Activated T-helper 1 cell treated with anti-CD3 and anti-CD28 coated beads, Interleukin-2, amount 50 U/mL, for 16 hours (primary cell): ENCODE results near the gene ZNF407.

Experiments used
- DNase-seq, 2 donors: peaks; one replicate each; pipeline ENCODE4 v3.0.0-alpha.2; 2020; ENCODE audit warnings: low read depth in 1 of 2, low spot score in 1 of 2

The ZNF407 gene

DNA sequence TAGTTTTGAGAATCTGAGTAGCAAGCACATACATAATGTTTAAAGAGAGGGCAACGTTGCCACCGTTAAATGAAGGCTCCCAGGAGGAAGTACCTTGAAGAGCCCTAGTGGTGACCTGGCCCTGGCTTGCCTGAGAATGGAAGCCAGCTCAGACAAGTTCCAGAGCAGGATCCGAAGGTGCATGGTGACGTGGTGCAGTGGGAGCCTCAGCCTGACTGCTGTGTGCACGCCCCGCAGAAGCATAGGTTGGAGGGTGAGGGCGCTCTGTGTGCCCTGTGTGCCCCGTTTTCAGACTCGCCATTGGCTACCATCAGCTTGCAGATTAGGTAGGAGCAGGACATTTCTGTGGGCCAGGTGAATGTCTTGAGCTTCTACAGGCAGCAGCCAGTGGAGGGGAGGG, 68.2 kb downstream of the ZNF407 start:
- no peak for DNase-seq

DNA sequence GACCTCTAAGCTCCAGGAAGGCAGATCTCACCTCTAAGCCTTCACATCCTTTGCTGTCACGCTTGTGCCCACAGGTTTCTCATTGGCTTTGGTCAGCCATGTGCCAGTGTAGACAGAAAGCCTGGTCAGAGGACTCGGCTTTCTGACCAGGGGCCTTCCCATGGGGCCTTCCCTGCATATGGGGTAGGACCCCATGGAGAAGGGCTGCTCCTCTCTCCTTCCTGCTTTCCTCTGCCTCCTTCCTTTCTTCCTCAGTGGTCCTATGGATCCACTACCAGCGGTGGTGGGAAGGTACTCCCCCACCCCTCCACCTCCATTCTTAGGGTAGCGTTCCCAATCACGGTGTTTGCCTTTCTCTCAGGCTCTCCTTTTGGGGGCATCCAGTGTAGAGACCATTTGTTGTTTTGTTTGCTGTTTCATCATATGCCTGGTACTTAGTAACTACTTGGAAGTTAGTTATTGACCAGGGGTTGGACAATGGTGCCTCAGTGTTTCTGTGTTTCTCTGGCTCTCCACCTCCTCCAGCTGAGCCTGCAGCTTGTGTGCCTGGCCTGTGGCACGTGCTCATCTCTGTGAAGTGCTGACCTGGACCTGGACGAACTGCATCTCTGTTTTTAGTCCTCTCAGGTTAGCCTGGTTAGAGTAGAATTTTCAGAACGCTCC, 71.6 kb downstream of the ZNF407 start:
- no peak for DNase-seq

DNA sequence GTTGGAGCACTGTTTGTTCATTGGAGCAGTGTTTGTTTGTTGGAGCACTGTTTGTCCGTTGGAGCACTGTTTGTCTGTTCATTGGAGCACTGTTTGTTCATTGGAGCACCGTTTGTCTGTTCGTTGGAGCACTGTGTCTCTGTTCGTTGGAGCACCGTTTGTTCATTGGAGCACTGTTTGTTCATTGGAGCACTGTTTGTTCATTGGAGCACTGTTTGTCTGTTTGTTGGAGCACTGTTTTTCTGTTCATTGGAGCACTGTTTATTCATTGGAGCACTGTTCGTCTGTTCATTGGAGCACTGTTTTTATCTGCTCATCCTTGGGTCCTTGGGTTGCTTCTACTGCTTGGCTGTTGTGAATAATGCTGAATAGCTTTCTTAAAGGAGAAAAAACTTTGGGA, 74.7 kb downstream of the ZNF407 start:
- no peak for DNase-seq

DNA sequence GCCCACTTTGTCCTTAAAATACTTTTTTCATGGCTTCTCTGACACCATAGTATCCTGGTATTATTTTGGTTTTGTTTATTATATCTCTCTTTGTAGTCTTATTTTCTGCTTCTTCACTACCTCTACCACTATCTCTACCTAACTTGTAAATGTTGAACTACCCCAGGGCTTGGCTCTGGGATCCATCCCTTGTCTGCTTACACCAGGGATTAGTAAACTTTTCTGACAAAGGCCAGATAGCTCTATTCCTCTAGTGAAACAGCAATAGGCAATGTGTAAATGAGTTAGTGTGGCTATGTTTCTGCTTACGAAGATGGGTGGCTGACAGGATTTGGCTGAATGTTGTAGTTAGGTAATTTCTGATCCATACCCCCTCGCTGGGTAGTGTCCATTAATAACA, 76.8 kb downstream of the ZNF407 start:
- no peak for DNase-seq

DNA sequence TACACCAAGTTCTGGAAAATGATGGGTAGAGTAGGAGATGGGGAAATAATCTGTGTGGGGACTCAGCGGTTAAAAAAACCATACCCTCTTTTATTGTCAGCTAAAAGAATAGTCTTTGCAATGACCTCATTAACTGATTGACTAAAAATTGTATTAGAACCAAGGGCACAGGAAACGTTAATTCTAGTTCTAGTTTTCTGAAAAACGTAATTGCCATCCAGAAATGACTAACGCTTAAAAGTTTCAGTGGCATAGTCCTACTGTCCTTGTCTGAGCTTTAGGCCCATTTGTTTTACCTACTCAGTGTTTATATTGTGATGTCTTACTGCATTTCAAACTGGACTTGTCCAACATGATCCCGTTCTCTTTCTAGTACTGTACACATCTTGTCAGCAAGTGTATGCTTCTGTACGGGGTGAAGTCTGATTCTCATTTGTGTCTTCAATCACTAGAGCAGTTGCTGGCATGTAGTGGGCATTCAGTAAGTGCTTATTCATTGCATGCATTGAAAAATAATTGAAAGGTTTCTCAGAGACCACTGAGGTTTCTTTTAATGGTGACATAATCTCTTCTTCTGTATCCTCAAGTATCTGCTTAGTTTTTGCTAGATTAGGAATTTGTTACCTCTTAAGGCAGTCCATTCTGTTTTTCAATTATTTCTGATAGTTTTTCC, 81.5 kb downstream of the ZNF407 start:
- no peak for DNase-seq

DNA sequence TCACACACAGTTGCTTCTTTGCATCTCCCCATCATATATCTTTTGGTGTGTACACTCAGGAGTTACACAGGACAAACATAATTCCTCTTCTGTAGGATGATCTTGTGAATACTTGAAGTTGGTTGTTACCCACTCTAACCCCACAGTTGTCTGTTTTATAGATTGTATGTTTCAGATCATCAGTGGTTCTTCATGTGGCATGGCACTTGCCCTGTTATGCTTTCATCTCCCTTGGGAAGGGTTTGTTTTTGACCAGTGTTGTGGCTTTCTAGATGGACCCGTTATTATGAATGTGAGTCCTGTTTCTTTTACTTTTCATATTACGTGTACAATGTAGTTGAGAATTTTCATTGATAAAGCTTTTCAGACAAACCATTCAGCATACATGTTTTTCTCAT, 82.0 kb downstream of the ZNF407 start:
- DNase-seq, result no peak

DNA sequence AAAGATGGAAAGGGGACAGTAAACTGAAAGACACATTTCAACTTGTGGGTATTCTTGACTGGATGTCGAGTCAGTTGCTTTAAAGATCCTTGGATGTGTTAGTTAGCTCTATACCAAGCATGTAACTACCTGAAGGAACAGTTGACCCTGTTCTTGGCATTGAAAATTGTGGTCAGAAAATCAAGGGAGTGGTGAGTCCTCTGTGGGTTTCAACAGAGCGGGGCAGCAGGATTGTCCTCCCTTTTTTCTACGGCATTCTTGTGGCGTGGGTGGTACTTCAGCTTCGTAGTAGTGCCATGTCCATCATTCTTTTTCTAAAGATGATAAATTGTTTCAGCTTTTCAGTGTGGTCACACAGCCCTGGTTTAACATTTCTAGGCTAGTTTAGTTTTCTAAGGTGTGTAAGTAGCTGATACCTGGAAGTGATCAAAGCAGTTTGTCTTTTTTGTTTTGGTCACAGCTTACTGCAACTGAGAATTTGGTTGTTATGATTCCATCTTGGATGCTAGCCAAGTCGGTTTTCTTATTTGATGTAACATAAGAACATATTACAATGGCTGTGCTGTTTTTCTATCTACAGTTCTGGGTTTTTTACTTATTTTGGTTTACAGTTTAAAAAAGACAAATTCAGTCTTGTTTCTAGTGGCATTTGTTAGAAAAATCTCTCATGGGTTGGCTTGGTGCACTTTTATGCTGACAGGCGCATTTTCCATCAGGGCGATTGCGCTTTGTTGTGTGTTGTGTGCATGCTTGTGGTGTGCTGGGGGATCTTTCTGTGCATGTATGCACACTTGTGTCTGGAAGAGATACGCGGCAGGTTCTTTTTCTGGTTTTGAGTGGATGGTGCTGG, 84.7 kb downstream of the ZNF407 start:
- DNase-seq, result no peak

DNA sequence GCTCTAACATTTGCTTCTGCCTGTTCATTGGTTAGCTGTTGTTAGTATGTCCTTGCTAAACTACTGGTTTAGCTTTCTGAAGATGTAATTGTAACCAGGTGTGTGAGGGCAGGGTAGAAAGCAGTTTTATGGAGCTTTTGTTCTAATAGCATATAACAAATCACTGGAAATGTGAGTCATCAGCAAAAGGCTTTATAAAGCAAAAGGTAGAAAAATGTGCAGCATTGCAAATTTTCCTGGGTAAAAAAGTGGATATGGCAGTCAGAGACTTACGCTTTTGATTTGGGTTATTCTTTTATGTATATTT, 85.3 kb downstream of the ZNF407 start:
- no peak for DNase-seq

DNA sequence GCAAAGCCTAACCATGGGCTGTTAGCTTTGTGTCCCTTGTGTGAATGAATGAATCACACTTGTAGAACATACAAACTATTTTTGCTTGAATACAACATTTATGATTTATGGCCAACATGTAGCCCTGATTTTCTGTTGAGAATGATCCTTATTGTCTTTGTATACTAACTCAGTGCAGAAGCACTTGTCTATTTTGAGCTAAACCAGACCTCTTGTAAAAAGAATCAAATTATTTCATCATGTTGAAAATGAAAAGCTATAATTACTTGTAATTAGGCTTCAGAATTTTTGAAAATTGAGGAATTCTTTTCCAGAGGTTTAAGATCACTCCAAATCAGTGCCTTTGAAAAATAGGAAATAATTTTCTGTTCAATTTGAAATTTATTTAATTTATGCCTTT, 85.9 kb downstream of the ZNF407 start:
- no peak for DNase-seq

DNA sequence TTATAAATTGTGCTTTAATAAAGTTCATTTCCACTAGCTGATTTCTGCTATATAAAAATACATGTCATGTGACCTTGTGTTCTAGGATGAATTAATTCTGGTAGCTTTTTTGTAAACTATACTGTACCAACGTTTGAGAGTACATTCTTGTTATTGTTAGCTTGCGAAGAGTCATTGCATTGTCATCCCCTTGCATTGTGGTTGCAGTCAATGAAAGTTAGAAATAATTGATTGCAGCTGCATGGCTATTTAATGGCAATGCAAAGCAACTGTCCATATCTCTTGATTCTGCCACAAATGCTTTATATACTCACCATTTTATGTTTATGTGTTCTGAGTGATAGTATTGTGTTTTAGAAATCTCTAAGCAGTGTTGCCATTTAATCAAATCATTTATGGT, 91.6 kb downstream of the ZNF407 start:
- no peak for DNase-seq

DNA sequence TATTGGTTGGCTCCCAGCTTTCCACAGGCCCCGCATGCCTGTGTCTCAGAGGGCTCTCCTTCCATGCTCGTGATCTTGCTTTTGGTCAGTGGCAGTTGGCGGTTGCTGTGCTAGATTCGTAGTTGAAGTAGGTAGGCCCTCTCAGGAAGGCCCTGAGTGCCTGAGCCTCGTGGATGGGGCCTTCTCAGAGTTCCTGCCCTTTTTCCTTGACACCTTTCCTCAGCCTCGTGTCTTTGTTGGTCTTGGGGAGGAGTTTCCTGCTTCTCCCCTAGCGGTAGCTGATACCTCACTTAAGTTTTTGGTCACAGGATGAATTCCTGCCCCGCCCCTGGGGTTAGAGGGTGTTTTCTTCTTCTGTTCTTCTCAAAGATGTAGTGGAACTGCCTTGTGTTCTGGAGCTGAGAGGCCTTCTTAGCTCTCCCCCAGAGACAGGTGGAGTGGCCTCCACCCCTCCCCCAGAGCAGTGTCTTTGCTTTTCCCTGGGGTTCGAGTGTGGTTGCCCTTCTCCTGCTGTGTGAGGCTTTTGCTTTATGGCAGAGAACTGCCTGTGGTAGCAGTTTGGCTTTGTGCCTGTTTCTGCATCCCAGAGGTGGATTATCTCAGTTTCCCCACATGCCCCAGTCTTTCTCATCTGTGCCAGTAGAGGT, 94.8 kb downstream of the ZNF407 start:
- DNase-seq, result no peak

DNA sequence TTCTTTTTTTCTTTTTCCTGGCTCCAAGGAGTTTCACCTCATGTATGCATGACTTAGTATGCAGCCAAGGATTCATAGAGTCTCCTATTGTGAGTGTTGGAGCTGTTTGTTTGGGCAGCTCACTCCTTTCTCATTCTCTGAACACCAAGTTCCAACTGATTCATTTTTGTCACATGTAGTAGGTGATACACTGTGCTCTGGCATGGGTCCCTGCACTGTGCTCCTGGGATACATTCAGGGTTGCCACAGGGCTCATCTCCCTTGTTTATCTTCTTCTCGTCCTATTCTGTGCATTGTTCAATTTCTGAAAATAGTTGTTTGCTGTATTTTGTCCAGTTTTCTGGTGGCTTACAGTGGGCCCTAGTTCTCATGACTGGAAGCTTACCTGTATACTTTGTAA, 96.8 kb downstream of the ZNF407 start:
- no peak for DNase-seq

DNA sequence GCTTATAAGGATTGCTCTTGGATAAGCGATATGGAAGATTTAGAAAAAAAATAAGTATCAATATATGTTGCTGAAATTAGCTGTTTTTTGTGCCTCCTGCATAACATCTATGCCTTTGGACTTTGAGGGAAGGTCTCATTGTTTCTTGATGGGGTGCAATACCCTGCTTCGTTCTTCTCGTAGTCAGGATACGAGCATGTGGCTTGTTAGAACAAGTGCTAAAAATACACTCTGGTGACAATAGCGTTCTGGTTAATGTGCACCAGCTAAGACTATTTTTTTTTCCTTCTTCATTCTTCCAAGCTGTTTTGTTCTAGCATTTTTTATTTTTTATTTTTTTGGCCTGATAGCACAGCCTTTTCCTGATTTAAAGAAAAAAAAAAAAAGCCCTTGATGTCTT, 97.5 kb downstream of the ZNF407 start:
- DNase-seq, result no peak

DNA sequence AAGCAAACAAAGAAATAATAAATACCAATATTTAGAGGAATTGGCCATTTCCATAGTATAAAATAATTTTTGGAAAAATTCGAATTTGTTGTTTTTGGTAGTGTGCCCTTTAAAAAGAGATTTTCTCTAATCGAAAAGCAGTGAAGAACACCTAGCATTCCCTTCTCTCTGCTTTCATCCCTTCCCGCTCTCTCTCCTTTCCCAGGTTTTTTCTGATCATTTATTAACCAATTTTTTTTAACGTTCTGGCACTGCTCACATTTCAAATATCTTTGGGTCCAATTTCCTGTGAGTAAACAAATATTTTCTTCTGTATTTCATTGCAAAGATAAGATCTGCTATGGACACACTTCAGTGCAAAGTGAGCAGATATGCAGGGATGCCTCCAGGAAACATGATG, 101.2 kb downstream of the ZNF407 start:
- no peak for DNase-seq

DNA sequence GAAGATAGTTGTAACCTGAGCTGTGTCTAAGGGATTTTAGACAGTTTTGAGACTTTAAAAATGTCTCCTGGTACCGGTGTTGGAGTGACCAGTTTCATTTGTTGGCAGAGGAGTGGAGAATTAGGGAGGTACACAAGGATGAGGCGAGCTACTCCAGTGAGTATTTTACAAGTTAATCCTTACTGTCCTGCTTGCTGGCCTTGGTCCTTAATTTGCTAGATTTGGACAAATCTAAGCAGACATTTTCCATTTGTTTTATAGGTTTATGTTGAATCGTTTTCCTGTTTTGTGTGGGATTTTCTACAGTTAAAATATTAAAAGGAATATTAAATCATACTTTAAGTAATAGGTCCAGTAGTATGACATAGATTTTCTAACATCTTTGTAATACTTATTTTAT, 101.8 kb downstream of the ZNF407 start:
- no peak for DNase-seq

DNA sequence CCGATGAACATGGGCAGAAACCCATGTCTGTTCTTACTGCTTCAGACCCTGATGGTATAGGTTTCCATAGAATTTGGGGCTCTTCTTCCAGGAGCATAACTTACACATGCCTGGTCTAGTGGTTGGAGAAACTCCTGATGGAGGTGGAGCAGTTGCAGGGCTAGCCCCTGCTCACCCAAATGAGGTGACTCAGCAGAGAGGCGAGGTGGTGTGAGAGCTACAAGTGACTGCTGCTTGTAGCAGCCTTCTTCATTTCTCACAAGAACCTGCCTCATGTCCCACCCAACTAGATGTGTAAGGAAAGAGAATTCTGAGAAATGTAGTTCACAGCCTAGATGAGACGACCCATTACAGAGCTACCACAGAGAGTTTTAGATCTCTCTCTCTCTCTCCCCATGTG, 105.3 kb downstream of the ZNF407 start:
- DNase-seq, result no peak

DNA sequence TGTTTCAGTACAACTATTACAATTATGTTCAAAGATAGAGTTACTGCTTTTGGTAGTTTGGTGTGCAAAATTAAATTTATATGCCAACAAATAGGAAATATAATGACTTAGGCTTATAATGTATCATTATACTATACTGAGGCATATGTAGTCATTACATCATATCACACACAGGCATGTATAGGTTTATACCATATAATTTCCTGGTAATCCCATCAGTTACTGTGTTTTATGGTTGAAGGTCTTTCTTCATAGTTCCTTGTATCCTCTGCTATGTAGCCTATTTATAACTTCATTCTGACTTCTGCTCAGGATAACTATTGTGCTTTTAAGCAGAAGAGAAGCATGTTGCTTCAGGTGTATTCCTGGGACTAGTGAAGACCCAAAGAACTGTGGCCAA, 110.5 kb downstream of the ZNF407 start:
- DNase-seq, result no peak

DNA sequence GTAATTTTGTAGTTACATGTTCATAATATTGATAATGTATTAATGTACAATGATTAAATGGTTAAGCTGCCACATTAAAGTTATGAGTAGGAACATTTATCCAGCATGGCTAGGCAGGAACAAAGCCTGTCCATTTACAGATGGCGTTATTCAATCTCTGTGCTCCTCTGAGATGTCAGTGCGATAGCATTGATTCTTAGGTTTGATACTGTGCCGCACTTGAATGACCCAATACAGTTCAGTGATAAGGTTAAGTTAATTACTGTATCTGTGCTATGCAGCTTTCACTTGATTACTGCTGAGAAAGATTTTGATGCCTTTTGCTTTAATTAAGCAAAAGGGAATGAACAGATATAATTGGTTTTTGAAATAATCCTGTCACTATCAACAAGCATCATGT, 111.8 kb downstream of the ZNF407 start:
- no peak for DNase-seq

DNA sequence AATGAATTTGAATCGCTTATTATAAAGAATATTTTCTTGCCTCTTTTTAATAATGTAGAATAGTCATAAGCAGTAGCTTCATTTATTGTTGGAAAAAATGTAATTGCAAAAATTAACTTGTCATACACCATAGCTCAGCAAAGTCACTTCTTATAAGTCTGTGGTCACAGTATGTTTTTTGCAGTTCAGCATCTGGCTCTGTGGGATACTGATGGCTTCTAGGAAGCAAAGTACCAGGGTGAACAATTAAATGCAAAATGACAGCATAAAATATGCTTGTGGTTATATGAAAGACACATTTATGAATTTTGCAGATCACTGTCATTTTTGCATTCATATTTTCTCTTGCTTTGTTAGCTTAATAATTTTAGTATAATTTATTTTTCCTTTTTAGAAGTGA, 116.5 kb downstream of the ZNF407 start:
- no peak for DNase-seq

DNA sequence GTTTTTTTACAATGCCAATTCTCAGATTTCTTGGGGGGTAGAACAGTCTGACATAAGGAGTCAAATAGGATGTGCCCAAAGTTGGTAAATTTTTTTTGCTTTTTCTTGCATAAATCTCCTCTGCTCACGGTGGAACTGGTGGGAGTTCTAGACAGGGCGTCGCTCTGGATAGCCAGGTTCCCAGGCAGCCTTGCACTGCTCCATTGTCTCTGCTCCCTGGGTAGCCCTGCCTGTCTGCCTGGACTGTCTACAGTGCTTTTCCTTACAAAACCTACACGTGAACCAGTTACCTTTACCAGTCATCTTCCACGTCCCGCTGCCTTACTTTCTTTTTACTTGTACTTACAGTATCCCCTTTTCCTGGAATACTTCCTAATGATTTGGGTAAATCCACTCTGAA, 117.1 kb downstream of the ZNF407 start:
- DNase-seq, result no peak

DNA sequence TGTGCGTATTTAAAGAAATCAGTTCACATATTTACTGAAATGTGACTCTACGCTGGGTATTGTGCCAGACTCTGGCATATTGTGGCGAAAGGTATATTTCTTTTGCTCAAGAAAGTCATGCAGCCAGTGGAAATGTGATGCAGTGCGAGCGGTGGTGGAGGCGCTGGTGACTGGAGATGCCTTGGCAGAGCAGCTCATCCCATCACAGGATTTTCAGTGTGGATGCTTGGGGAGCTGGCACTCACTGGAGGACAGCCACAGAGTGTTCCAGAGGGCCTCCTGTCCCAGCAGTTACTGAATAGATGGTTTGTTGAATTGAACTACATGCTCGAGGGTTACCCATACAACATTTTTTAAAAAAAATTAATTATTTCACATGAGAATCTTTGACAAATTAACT, 117.6 kb downstream of the ZNF407 start:
- DNase-seq, result no peak
